ENCODE measurements around the gene ARHGAP10.

GRCh38 chr4:147768113-147768512 lies 36.2 kb downstream of the ARHGAP10 start:
- TF ChIP-seq CTCF (IDR thresholded peaks at IDR 0.05; ENCODE audit: insufficient read depth, low read depth, low read length) = no peak
- no peak for TF ChIP-seq EZH2 (IDR thresholded peaks at IDR 0.05; ENCODE audit: insufficient read depth, low read length)

Data from astrocyte (in vitro differentiated cells and primary cell).